Measurements from ENCODE around the gene ZNF628.

ZNF628 gene

DNA sequence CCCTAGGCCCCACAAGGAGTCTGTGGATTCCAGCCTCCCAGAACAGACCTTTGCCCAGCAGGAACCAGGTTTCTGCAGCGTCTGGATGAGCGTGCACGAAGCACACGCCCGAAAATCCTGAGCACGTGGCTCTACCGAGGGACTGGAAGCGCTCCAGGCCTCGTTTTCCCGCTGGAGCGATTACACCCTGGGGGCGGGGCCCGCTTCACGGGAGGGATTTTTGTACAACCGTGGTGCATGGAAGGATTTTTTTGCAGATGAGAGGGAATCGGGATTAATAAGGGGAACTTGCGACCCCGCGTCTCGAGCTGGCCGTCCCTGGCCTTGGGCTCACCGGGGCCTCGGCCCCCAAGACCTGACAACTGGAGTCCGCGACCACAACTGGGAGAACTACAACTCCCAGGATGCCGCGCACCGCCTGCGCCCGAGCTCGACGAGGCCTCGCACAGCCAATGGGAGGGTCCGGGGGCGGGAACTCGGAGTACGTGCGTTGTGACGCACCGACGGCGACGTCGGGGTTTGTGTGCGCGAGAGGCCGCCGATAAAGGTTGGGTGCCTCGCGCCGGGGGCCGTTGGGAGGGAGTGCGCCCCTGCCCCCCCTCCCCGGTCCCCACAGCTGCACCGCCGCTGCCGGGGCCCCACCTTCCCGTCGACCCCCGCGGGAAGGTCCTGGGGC, at the start of gene ZNF628:
TSS of gene ZNF628 (plus strand) at position 518 of the 676 bp plus-strand sequence. CDS start 3,294 bp downstream, outside the sequence.
- Mint-ChIP-seq H3K4me3 (peak within 1 kb of the TSS; percentile 93), H3K27me3 (no peaks in the 10 kb centered on the region), H3K27ac (peak within 1 kb of the TSS; percentile 96), H3K36me3 (peaks cover 13 to 22% of the 10 kb centered on the region in 2 donors), H3K9me3 (no peaks in the 10 kb centered on the region), H3K4me1 (peaks cover 21 to 40% of the 10 kb centered on the region in 2 donors)
- ATAC-seq (replicated peaks) = peak; percentile 96
- DNase-seq = peak; percentile 95

DNA sequence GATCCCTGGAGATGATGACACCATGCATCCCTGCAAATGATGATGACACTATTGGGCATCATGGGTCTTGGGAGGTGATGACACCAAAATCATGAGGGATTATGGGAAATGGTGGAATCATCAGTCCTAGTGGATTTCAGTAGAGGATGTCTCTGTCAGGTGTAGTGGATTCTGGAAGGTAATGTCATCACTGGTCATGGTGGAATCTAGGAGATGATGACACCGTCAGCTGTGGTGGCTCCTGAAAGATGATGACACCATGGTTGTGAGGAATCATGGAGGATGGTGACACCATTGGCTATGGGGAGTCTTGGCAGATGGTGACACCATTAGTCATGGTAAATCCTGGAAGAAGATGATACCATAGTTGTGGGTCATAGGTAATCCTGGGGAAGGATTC, 45.2 kb upstream of the ZNF628 start:
- peaks cover 0 to 4% of the 10 kb centered on the region in 2 donors for H3K9me3 Mint-ChIP-seq
- H3K4me3 Mint-ChIP-seq = no peak overlapping the region
- no peak overlapping the region for H3K27ac Mint-ChIP-seq
- no peaks in the 10 kb centered on the region for H3K4me1 Mint-ChIP-seq
- ATAC-seq (replicated peaks) = no peak
- peaks cover 51 to 60% of the 10 kb centered on the region in 2 donors for H3K27me3 Mint-ChIP-seq
- no peaks in the 10 kb centered on the region for H3K36me3 Mint-ChIP-seq
- DNase-seq = no peak

DNA sequence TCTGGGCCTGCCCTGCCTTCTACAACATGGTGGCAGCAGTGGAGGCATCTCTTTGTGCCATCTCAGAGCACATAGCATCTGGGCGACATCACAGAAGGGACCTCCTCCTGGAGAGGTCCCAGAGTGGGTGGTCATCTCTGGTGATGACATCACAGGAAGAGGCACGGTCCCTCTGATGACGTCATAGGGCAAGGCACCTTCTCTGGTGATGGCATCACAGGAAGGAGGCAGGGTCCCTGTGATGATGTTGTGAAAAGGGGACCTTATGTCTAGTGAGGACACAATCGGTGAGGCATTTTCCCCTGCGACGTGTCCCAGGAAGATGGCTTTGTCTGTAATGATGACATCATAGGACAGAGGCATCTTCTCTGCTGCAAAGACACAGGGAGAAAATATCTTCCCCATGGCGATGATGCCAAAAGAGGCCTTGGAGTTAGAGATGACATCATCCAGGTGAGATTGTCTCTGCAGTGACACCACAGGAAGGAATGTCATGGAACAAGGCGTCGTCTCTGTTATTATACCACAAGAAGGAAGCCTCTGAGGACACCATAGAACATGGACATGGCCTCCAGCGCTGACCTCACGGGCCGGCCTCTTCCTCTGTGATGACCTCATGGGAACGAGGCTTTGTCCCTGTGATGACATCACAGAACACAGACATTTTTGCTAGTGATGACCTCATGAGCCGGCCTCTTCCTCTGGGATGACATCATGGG, 44.0 kb upstream of the ZNF628 start:
- no peaks in the 10 kb centered on the region for H3K4me1 Mint-ChIP-seq
- DNase-seq (no peak), ATAC-seq (replicated peaks) (no peak)
- H3K4me3 Mint-ChIP-seq = no peak overlapping the region
- H3K27me3 Mint-ChIP-seq = peaks cover 57 to 66% of the 10 kb centered on the region in 2 donors
- H3K9me3 Mint-ChIP-seq = peaks cover 0 to 4% of the 10 kb centered on the region in 2 donors
- H3K36me3 Mint-ChIP-seq = no peaks in the 10 kb centered on the region
- H3K27ac Mint-ChIP-seq = no peak overlapping the region

DNA sequence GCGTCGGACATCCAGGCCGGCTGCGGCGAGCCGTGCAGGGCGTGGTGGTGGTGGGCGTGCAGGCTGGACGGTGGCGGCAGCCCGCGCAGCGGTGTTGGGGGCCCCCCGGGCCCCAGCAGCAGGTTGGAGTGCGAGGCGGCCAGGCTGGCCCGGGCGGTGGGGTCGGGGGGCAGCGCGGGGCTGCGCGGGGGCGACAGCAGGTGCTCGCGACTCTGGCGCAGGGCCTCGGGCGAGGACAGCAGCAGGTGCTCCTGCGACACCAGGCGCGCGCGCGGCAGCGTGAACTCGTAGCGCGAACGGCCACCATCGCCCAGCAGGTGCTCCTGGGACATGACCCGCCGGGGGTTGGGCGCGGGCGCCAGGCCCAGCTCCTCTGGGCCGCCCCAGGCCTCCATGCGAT, 43.1 kb upstream of the ZNF628 start:
- H3K27ac Mint-ChIP-seq = no peak overlapping the region
- peaks cover 59 to 66% of the 10 kb centered on the region in 2 donors for H3K27me3 Mint-ChIP-seq
- ATAC-seq (replicated peaks) (no peak), DNase-seq (no peak)
- peaks cover 0 to 4% of the 10 kb centered on the region in 2 donors for H3K9me3 Mint-ChIP-seq
- no peaks in the 10 kb centered on the region for H3K36me3 Mint-ChIP-seq
- H3K4me3 Mint-ChIP-seq = no peak overlapping the region
- H3K4me1 Mint-ChIP-seq = no peaks in the 10 kb centered on the region

DNA sequence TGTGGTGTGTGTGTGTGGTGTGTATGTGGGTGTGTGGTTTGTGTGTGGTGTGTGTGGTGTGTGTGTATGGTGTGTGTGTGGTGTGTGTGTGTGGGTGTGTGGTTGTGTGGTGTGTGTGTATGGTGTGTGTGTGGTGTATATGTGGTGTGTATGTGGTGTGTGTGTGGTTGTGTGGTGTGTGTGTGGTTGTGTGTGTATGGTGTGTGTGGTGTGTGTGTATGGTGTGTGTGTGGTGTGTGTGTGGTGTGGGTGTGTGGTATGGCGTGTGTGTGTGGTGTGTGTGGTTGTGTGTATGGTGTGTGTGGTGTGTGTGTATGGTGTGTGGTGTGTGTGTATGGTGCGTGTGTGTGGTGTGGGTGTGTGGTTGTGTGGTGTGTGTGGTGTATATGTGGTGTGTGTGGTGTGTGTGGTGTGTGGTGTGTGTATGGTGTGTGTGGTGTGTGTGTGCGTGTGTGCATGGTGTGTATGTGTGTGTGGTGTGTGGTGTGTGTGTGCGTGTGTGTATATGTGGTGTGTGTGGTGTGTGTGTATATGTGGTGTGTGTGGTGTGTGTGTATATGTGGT, 42.0 kb upstream of the ZNF628 start:
- peaks cover 0 to 10% of the 10 kb centered on the region in 2 donors for H3K9me3 Mint-ChIP-seq
- DNase-seq = no peak
- no peak for ATAC-seq (replicated peaks)
- peaks cover 3 to 4% of the 10 kb centered on the region in 2 donors for H3K36me3 Mint-ChIP-seq
- peaks cover 0 to 5% of the 10 kb centered on the region in 2 donors for H3K4me1 Mint-ChIP-seq
- no peak overlapping the region for H3K27ac Mint-ChIP-seq
- H3K4me3 Mint-ChIP-seq = no peak overlapping the region
- peaks cover 60 to 66% of the 10 kb centered on the region in 2 donors for H3K27me3 Mint-ChIP-seq

DNA sequence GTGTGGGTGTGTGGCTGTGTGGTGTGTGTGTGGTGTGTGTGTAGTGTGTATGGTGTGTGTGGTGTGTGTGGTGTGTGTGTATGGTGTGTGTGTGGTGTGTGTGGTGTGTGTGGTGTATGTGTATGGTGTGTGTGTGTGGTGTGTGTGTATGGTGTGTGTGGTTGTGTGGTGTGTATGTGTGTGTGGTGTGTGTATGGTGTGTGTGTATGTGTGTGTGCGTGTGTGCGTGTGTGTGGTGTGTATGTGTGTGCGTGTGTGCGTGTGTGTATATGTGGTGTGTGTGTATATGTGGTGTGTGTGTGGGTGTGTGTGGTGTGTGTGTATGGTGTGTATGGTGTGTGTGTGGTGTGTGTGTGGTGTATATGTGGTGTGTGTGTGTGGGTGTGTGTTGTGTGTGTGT, 41.4 kb upstream of the ZNF628 start:
- Mint-ChIP-seq H3K9me3 (peaks cover 0 to 10% of the 10 kb centered on the region in 2 donors), H3K27ac (no peak overlapping the region), H3K4me1 (peaks cover 1 to 8% of the 10 kb centered on the region in 2 donors), H3K27me3 (peaks cover 60 to 66% of the 10 kb centered on the region in 2 donors), H3K4me3 (no peak overlapping the region), H3K36me3 (peaks cover 6 to 7% of the 10 kb centered on the region in 2 donors)
- no peak for ATAC-seq (replicated peaks)
- DNase-seq = no peak

DNA sequence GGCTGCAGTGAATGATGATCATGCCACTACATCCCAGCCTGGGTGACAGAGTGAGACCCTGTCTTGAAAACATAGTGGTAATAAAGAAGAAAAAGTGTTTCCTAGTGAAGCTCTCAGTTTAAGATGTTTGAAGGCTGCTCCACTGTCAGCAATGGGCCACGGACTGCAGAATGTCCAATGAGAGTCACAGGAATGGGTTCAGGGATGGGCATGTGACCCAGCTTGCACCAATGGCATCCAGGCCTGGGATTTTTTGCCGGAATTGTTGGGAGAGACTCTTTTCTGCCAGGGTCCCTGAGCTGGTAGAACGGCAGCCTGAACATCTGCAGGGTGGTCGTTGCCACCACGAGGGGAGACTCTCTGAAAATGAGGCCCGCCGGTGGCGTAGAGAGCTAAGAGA, 39.6 kb upstream of the ZNF628 start:
- Mint-ChIP-seq H3K4me3 (no peak overlapping the region), H3K36me3 (peaks cover 7 to 14% of the 10 kb centered on the region in 2 donors), H3K27ac (no peak overlapping the region), H3K4me1 (peaks cover 13 to 20% of the 10 kb centered on the region in 2 donors), H3K27me3 (peaks cover 56 to 65% of the 10 kb centered on the region in 2 donors), H3K9me3 (peaks cover 0 to 8% of the 10 kb centered on the region in 2 donors)
- DNase-seq (no peak), ATAC-seq (replicated peaks) (no peak)

DNA sequence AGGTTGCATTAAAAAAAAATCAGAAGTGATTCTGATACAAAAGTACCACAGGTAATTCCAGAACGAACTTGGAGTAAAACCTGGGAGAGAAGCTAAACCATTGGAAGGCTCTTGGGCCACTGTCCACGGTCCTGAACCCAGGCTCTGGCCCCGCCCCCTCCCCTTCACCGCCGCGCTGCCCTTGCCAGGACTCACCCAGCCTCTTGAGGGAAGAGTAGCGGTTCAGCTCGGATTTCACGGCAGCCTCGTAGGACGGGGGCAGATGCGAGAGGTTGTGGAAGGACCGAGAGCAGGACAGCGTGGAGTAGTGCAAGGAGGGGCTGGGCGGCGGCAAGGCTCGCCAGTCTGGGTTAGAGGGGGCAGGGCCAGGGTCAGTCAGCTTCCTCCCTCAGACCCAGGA, 39.0 kb upstream of the ZNF628 start:
- H3K27me3 Mint-ChIP-seq = peaks cover 55 to 65% of the 10 kb centered on the region in 2 donors
- DNase-seq = no peak
- H3K4me1 Mint-ChIP-seq = peaks cover 15 to 20% of the 10 kb centered on the region in 2 donors
- H3K27ac Mint-ChIP-seq = no peak overlapping the region
- no peak overlapping the region for H3K4me3 Mint-ChIP-seq
- peaks cover 0 to 8% of the 10 kb centered on the region in 2 donors for H3K9me3 Mint-ChIP-seq
- no peak for ATAC-seq (replicated peaks)
- H3K36me3 Mint-ChIP-seq = peaks cover 7 to 14% of the 10 kb centered on the region in 2 donors

DNA sequence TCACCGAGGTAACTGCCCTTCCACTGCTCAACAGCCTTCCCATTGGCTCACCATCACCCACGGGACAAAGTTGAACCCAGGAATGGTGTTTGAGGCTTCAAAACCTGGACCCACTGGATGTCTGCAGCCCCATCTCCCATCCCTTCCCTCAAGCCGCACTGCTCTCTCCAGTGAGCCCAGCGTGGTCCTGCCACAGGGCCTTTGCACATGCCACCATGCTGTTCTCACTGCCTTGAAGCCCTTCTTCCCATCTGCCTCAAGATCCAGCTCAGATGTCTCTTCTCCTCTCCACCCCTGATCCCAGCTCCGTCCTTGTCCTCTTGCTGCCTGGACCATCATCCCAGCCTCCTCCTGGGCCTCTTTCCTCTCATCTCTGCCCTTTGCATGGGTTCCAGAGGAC, 37.4 kb upstream of the ZNF628 start:
- ATAC-seq (replicated peaks) = no peak
- Mint-ChIP-seq H3K27me3 (peaks cover 65 to 75% of the 10 kb centered on the region in 2 donors), H3K4me3 (no peak overlapping the region), H3K36me3 (peaks cover 7 to 14% of the 10 kb centered on the region in 2 donors), H3K27ac (peak overlapping the region; percentile 77), H3K9me3 (peaks cover 0 to 8% of the 10 kb centered on the region in 2 donors), H3K4me1 (peaks cover 19 to 35% of the 10 kb centered on the region in 2 donors)
- no peak for DNase-seq

DNA sequence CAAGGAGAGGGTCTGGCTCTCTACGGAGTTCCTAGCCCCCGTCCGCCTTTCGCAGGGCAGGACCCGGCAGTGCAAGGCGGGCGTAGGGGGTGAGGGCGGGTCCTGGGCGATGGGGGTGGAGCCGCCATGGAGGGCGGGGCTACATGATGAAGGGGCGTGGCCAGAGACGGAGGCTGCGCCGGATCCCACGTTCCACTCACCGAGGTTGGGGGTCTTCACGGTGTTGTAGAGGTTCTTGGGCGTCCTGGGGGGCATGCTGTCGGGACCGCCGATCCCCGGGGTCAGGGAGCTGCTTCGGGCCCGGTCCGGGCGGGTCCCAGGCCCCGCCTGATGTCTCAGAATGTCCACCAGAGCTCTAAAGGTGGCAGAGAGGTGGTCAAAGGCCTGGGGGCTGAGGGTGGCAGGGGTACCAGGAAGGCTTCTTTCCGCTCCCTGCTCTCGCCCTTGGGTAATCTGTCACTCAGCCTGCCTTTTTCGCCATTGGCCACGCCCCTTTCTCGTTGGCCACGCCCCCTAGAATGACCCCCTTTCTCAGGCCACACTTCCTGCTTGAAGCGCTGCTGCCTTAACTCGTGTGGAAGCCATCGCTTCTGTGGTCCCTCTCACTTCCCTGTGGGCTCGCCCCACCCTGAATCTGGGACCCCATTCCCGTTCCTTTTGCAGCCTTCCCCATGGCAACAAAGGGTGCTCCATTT, 35.9 kb upstream of the ZNF628 start:
- Mint-ChIP-seq H3K27me3 (peaks cover 79 to 90% of the 10 kb centered on the region in 2 donors), H3K4me3 (peak overlapping the region; percentile 61), H3K27ac (peak overlapping the region; percentile 87), H3K36me3 (peaks cover 7 to 14% of the 10 kb centered on the region in 2 donors), H3K4me1 (peaks cover 21 to 35% of the 10 kb centered on the region in 2 donors), H3K9me3 (peaks cover 0 to 8% of the 10 kb centered on the region in 2 donors)
- ATAC-seq (replicated peaks) (peak; percentile 46 to 51), DNase-seq (no peak)

DNA sequence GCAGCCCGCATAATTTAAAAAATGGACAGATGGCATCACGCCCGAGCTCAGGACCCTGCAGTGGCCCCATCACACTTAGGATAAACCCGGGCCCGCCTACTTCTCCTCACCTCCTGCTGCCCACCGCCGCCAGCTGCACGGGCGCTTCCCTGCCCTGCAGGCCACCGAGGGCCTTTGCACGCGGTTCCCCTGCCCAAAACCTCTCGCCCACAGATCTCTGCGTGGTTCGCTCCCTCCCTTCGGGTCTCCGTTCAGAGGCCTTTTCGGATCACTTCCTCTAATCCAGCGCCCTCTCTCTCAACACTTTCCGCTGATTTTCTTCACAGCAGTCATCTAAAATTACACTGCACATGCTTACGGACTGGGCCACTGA, 35.1 kb upstream of the ZNF628 start:
- peak overlapping the region; percentile 27 for H3K27ac Mint-ChIP-seq
- H3K4me3 Mint-ChIP-seq = peak overlapping the region; percentile 61
- peaks cover 21 to 35% of the 10 kb centered on the region in 2 donors for H3K4me1 Mint-ChIP-seq
- peak; percentile 44 for DNase-seq
- H3K36me3 Mint-ChIP-seq = peaks cover 7 to 14% of the 10 kb centered on the region in 2 donors
- H3K9me3 Mint-ChIP-seq = peaks cover 0 to 8% of the 10 kb centered on the region in 2 donors
- H3K27me3 Mint-ChIP-seq = peaks cover 84 to 97% of the 10 kb centered on the region in 2 donors
- ATAC-seq (replicated peaks) = peak; percentile 75 to 85

DNA sequence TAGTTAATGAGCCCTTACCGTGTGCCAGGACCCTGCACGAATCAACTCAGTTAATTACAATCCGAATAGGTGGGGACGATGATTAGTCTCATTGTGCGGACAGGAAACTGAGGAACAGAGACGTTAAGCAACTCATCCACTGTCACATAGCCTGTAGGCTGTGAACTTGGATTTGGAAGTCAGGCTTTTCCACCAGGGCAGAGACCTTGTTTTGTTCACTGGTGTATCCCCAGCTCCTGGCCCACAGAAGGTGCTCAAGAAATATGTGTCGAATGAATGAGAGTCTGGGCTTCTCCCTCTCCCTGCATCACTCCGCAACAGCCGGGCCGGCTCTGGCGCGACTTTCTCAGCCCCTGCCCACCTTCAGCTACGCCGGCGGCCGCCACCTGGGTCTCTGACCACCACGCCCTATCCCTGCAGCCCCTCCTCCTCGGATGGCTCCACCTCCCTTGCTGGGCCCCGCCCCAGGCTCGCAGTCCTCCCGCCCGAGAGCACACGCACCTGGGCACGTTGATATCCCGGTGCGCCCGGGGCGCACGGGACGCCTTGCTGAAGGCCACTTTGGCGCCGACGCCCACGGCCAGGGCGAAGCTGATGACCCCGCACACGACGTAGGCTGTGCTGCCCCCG, 34.6 kb upstream of the ZNF628 start:
- Mint-ChIP-seq H3K4me1 (peaks cover 21 to 35% of the 10 kb centered on the region in 2 donors), H3K27ac (peak overlapping the region; percentile 27), H3K36me3 (peaks cover 7 to 14% of the 10 kb centered on the region in 2 donors), H3K9me3 (peaks cover 0 to 8% of the 10 kb centered on the region in 2 donors), H3K4me3 (peak overlapping the region; percentile 61), H3K27me3 (peaks cover 80 to 92% of the 10 kb centered on the region in 2 donors)
- DNase-seq (no peak), ATAC-seq (replicated peaks) (peak in 1 of 2 donors; percentile 39)

DNA sequence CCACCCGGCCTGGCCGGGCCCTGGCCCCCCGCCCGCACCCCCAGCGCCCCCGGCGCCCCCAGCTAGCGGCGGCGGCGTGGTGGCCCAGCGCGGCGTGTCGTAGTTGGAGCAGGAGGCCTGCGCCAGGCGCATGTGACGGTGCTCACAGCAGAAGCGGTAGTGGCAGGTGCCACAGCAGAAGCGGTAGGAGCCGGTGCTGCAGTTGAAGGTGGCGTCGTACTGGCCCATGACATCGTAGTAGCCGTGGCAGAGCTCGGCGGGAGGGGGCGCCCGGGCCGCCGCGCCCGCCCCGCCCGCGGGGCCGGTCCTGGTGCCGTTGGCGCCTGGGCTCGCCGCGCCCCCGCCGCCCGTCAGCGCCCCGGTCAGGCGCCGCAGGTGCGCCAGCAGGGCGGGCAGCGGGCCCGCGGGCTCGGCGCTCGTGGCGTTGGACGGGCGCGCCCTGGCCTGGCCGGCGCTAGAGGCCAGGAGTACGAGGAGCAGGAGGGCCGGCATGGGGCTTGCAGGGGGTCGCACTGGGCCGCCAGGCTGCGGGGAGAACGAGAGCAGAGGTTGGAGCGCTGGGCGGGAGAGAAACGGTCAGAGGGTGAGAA, 34.0 kb upstream of the ZNF628 start:
- H3K36me3 Mint-ChIP-seq = peaks cover 7 to 14% of the 10 kb centered on the region in 2 donors
- peak overlapping the region in 1 of 2 donors; percentile 25 for H3K4me3 Mint-ChIP-seq
- no peak overlapping the region for H3K27ac Mint-ChIP-seq
- ATAC-seq (replicated peaks) = peak in 1 of 2 donors; percentile 41
- H3K27me3 Mint-ChIP-seq = peaks cover 73 to 86% of the 10 kb centered on the region in 2 donors
- H3K9me3 Mint-ChIP-seq = peaks cover 0 to 8% of the 10 kb centered on the region in 2 donors
- peaks cover 21 to 35% of the 10 kb centered on the region in 2 donors for H3K4me1 Mint-ChIP-seq
- no peak for DNase-seq
